Pancreas (tissue), 10 donors: ENCODE results near the gene FARS2. TPM values are rescaled to one million over a fixed set of nuclear protein-coding genes. Genes with fewer than 3 reads are reported as not detected.

Experiments
- ATAC-seq, 4 donors: fragments of 200-7000 bp; cut with Tn5 transposase; one replicate each; pipeline versions ENCODE4 v1.8.0 to v1.9.1; 2020; ENCODE audit warnings: mild to moderate bottlenecking in 4 of 4, moderate library complexity in 4 of 4
- DNase-seq, 6 donors: peaks; one replicate each; pipeline ENCODE4 v3.0.0-alpha.2; 2020
- FAIRE-seq: peaks from 2 replicates; lab custom pipeline; 2012; peaks lifted over from hg19 to GRCh38; lab: Jason Lieb, UNC
- H3K27ac ChIP-seq, 4 donors: fragments of 200-600 bp; sonication (generic); 1 replicate in 3 of 4; 2 replicates in 1 of 4; pipeline versions ENCODE4 v1.5.0 to v1.8.0; 2020
- H3K27me3 ChIP-seq, 4 donors: fragments of 200-600 bp; one replicate each; pipeline ENCODE4 v1.8.0; 2021
- H3K36me3 ChIP-seq, 3 donors: fragments of 200-600 bp; sonication (generic) in 1 of 3; one replicate each; pipeline versions ENCODE4 v1.5.0 to v1.8.0; 2020 to 2021
- H3K4me1 ChIP-seq, 3 donors: fragments of 200-600 bp; one replicate each; pipeline ENCODE4 v1.8.0; 2021
- H3K4me3 ChIP-seq, 4 donors: fragments of 200-600 bp; sonication (generic) in 2 of 4; one replicate each; pipeline versions ENCODE4 v1.5.0 to v1.8.0; 2020 to 2021
- H3K9me3 ChIP-seq, 4 donors: fragments of 200-600 bp; one replicate each; pipeline ENCODE4 v1.8.0; 2021
- CTCF ChIP-seq, 4 donors: fragments of 200-600 bp; sonication (generic) in 3 of 4; IDR thresholded peaks; one replicate each; pipeline versions ENCODE4 v1.5.0 to v1.8.0; 2021; ENCODE audit warnings: antibody characterized with exemption in 4 of 4
- WGBS, 2 donors: extraction: QIAGEN DNeasy Blood & Tissue Kit; methylation state at CpG; one replicate each; pipeline ENCODE4 v1.1.7; 2013; 5-methylcytosine and 5-hydroxymethylcytosine counted together
- intact Hi-C, 3 donors: fragments of 100-400 bp; cut with DNase I; formaldehyde crosslinking; loops; one replicate each; pipeline versions ENCODE4 v1.11.1 to v1.14.2; 2022
- polyA plus RNA-seq, 2 donors: library from polyadenylated mRNA; stranded (reverse); fragments of 200-250 nt; gene quantifications; one replicate each; pipeline ENCODE4 v1.2.3, GENCODE V29; 2013
- total RNA-seq, 6 donors: library from RNA; stranded (reverse); fragmentation: NEBNext Ultra II Directional in 4 of 6; extraction: Animal tissue kit (Norgen Biotek cat#: 25700) in 4 of 6; gene quantifications; one replicate each; pipeline versions ENCODE4 v1.2.1 to v1.2.4, GENCODE V29; 2021 to 2023
- donor health status: healthy with polysubstance abuse.
- donor health status: DM: no; HTN: no; CAD: no; lungs with moderate emphysema.
- donor health status: DM: no; HTN: no; CAD: no.
- donor health status: control.
- donor health status: control.
- donor health status: Bipolar disorder and iron deficiency.
- donor health status: DM: yes; HTN: yes; CAD: no.
- donor health status: DM: no; HTN: no; CAD: no.
- donor health status: DM: no; HTN: no; CAD: no.
- donor health status: DM: yes; HTN: yes; CAD: no.

Gene FARS2
- total and polyA plus RNA-seq, 8 donors: 4.1 to 10.3 (median 7.5) TPM

DNA sequence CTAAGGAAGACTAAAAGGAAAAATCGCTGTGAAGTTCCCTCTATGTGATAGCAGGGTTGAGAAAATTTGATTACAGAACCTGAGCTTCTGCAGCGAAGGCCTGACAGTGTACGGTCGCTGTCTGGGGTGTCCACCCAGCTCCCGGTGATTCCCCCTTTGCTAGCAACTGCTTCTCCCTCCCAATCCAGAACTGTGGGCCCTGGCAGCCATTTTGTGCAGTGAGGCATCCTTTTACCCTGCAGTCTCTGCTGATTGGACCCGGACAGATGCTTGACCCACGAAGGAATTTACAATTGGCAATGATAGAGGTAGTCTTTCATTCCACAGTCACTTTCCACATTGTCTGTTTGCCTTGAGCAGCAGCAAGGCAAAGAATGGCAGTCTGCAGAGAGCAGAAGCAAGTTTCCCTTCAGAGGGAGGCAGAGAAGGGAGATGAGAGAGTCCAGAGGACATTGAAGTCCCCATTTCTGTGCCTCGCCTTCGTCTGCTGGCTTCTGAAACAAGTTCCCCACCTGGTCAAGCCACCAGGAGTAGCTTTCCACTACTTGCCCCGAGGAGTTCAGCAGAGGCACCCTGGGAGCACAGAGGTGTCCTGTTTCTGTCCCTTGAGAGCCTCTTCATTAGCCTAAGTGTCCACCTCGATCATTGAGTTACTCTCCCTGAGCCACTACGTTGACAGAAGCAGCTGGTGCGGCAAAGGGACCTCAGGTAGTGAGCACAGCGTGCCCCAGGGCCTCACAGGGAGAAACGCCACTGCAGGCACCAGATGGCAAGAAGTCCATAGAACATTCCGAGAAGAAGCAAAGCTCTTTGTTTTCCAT, 375.1 kb downstream of the FARS2 start:
- no peaks in the 10 kb centered on the region for H3K4me1 ChIP-seq
- intact Hi-C loops: no loop called here
- H3K36me3 ChIP-seq: no peaks in the 10 kb centered on the region
- H3K27me3 ChIP-seq: no peaks in the 10 kb centered on the region
- DNase-seq (no peak), ATAC-seq (no peak), FAIRE-seq (no peak)
- no peak overlapping the region for H3K4me3 ChIP-seq
- H3K27ac ChIP-seq: no peak overlapping the region
- no peak for TF ChIP-seq CTCF (IDR thresholded peaks at IDR 0.05)
- no peaks in the 10 kb centered on the region for H3K9me3 ChIP-seq
- 86 to 88% methylated on average over 16 of the region's 16 CpGs for WGBS, 2 donors

DNA sequence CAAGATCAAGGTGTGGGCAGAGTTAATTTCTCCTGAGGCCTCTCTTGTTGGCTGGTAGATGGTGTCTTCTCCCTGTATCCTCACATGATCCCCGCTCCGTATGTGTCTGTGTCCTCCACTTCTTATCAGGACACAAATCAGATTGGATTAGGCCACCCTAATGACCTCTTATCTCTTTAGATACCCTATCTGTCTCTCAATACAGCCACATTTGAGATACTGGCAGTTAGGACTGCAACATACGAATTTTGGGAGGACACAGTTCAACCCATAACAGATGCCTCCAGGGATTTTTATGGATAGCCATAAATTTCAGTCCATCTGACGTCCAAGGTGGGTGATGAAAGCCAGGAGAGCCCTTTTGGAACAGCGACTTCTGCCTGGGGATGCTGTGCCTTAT, 376.4 kb downstream of the FARS2 start:
- Histone ChIP-seq H3K36me3 (no peaks in the 10 kb centered on the region), H3K4me1 (no peaks in the 10 kb centered on the region), H3K27me3 (no peaks in the 10 kb centered on the region), H3K4me3 (no peak overlapping the region), H3K27ac (no peak overlapping the region), H3K9me3 (no peaks in the 10 kb centered on the region)
- DNase-seq (no peak), ATAC-seq (no peak), FAIRE-seq (no peak)
- 91 to 95% methylated on average over 5 of the region's 5 CpGs for WGBS, 2 donors
- intact Hi-C loops: no loop called here
- no peak for TF ChIP-seq CTCF (IDR thresholded peaks at IDR 0.05)

GRCh38 chr6:5638666-5639065, 377.4 kb downstream of the FARS2 start:
- FAIRE-seq (no peak), DNase-seq (no peak), ATAC-seq (no peak)
- H3K27ac ChIP-seq: no peak overlapping the region
- no peaks in the 10 kb centered on the region for H3K9me3 ChIP-seq
- no peak for TF ChIP-seq CTCF (IDR thresholded peaks at IDR 0.05)
- no peak overlapping the region for H3K4me3 ChIP-seq
- no peaks in the 10 kb centered on the region for H3K4me1 ChIP-seq
- intact Hi-C loops: no loop called here
- 92 to 96% methylated on average over 8 of the region's 8 CpGs for WGBS, 2 donors
- H3K27me3 ChIP-seq: no peaks in the 10 kb centered on the region
- H3K36me3 ChIP-seq: no peaks in the 10 kb centered on the region

GRCh38 chr6:5639193-5639592, 377.9 kb downstream of the FARS2 start:
- no peak for DNase-seq
- TF ChIP-seq CTCF (IDR thresholded peaks at IDR 0.05): no peak

GRCh38 chr6:5640614-5641013, 379.3 kb downstream of the FARS2 start:
- TF ChIP-seq CTCF (IDR thresholded peaks at IDR 0.05): no peak
- 97 to 100% methylated on average over 4 of the region's 4 CpGs for WGBS, 2 donors
- Histone ChIP-seq H3K4me3 (no peak overlapping the region), H3K4me1 (no peaks in the 10 kb centered on the region), H3K27me3 (no peaks in the 10 kb centered on the region), H3K9me3 (no peaks in the 10 kb centered on the region), H3K36me3 (no peaks in the 10 kb centered on the region), H3K27ac (no peak overlapping the region)
- intact Hi-C loops: no loop called here
- FAIRE-seq (no peak), ATAC-seq (no peak), DNase-seq (no peak)

More at GRCh38 chr6:5639193-5639592, 377.9 kb downstream of the FARS2 start:
- 93 to 95% methylated on average over 2 of the region's 2 CpGs for WGBS, 2 donors
- no peaks in the 10 kb centered on the region for H3K4me1 ChIP-seq
- H3K4me3 ChIP-seq: no peak overlapping the region
- H3K36me3 ChIP-seq: no peaks in the 10 kb centered on the region
- ATAC-seq: no peak
- H3K27me3 ChIP-seq: no peaks in the 10 kb centered on the region
- no peak for FAIRE-seq
- H3K9me3 ChIP-seq: no peaks in the 10 kb centered on the region
- H3K27ac ChIP-seq: no peak overlapping the region
- intact Hi-C loops: no loop called here
